H1 (cell line): Measurements from ENCODE around the gene DCBLD2. TPM values are rescaled to one million over a fixed set of nuclear protein-coding genes. Genes with fewer than 3 reads are reported as not detected.

Experiments
- CBX8 ChIP-seq: fragments of 300-800, 300-1000 bp; sonication (generic); IDR thresholded peaks from 2 replicates; pipeline ENCODE4 v1.7.1; 2016; ENCODE audit warnings: low read depth, low read length, borderline replicate concordance
- HDAC2 ChIP-seq, 2 experiments: fragments of 300-600 bp in 1 of 2; sonication (generic) in 1 of 2; IDR thresholded peaks; 2 replicates each; pipeline ENCODE4 v1.6.1; 2011 to 2012; ENCODE audit warnings: low read depth in 2 of 2, low read length in 2 of 2, mild to moderate bottlenecking in 2 of 2, moderate library complexity in 2 of 2, borderline replicate concordance in 1 of 2, inconsistent platforms in 1 of 2
- MAFK ChIP-seq: IDR thresholded peaks from 2 replicates; pipeline ENCODE4 v1.6.1; 2012; ENCODE audit warnings: low read depth, mild to moderate bottlenecking, improper control_type of control experiment, low read length
- RAD21 ChIP-seq, 2 experiments: IDR thresholded peaks in 1 of 2; conservative IDR thresholded peaks in 1 of 2; 2 replicates each; pipeline ENCODE4 v1.6.1; 2011; ENCODE audit warnings: low read depth in 2 of 2, low read length in 2 of 2, improper control_type of control experiment in 1 of 2, inconsistent platforms in 1 of 2, mild to moderate bottlenecking in 1 of 2, moderate library complexity in 1 of 2
- TBP ChIP-seq: IDR thresholded peaks from 2 replicates; pipeline ENCODE4 v1.6.1; 2011; ENCODE audit warnings: low read depth, low read length, improper control_type of control experiment
- polyA plus RNA-seq, 7 experiments: library from polyadenylated mRNA; depleted of rRNA in 3 of 7; stranded (reverse) in 5 of 7; unstranded in 2 of 7; fragments of >200 nt in 5 of 7; fragments of 200-250 nt in 2 of 7; gene quantifications; 1 replicate in 5 of 7; 2 replicates in 1 of 7; 4 replicates in 1 of 7; pipeline versions ENCODE4 v1.2.1 to v1.2.3, GENCODE V29; 2011 to 2013; ENCODE audit warnings: missing spikeins in 2 of 7, mixed read lengths in 2 of 7
- total RNA-seq: library from RNA; stranded (reverse); fragmentation: NEBNext Ultra II Directional; extraction: Animal tissue kit (Norgen Biotek cat#: 25700); gene quantifications from 2 replicates; pipeline ENCODE4 v1.2.1, GENCODE V29; 2021

The DCBLD2 gene
- total and polyA plus RNA-seq, 2 of the 8 experiments (the other 6 are each of a cell fraction or from before 2014, with no cell fraction given) = 19.6 to 63.8 TPM

GRCh38 chr3:98768961-98769360 lies 132.5 kb downstream of the DCBLD2 start (continued):
- no peak for TF ChIP-seq HDAC2 (IDR thresholded peaks at IDR 0.05; ENCODE audit: borderline replicate concordance in 1 of 2, low read depth in 2 of 2, low read length in 2 of 2)
- no peak for TF ChIP-seq MAFK
- no peak for TF ChIP-seq RAD21 (IDR thresholded peaks at IDR 0.05 in 1 of 2, conservative IDR thresholded peaks at IDR 0.05 in 1 of 2; ENCODE audit: low read depth in 2 of 2, low read length in 2 of 2)
- no peak for TF ChIP-seq TBP
- no peak for TF ChIP-seq CBX8
